ENCODE measurements around the gene KRTAP6-1. TPM values are rescaled to one million over a fixed set of nuclear protein-coding genes. Genes with fewer than 3 reads are reported as not detected.

KRTAP6-1 gene
- total RNA-seq, 1 experiment from 2014 or later, result not detected

GRCh38 chr21:30605968-30606367, 7.8 kb downstream of the KRTAP6-1 start:
- Histone ChIP-seq H3K9ac (ENCODE audit: low read length) (no peak overlapping the region), H3K27me3 (ENCODE audit: low read length) (no peaks in the 10 kb centered on the region), H3K9me3 (ENCODE audit: low read length) (no peaks in the 10 kb centered on the region), H3K36me3 (ENCODE audit: low read depth, low read length) (no peaks in the 10 kb centered on the region), H4K20me1 (ENCODE audit: low read length) (no peaks in the 10 kb centered on the region), H3K9me2 (replicated peaks; ENCODE audit: low read length) (no peaks in the 10 kb centered on the region), H3K4me3 (ENCODE audit: low read length) (no peak overlapping the region), H3K27ac (ENCODE audit: low read length) (no peak overlapping the region), H3K4me2 (ENCODE audit: low read length) (no peak overlapping the region), H3K79me2 (ENCODE audit: low read length) (no peaks in the 10 kb centered on the region), H2AFZ (ENCODE audit: low read length) (no peak overlapping the region), H3K4me1 (ENCODE audit: insufficient read depth, low read length) (no peaks in the 10 kb centered on the region), H3F3A (ENCODE audit: low read length, unreplicated experiment) (no peaks in the 10 kb centered on the region)
- intact Hi-C loops (cut with micrococcal nuclease), result no loop called here
- POLR2A ChIA-PET (ENCODE audit: unreplicated experiment), result no interaction called here
- ATAC-seq (peak; percentile 31; the same call in 1 of the 2 replicates), DNase-seq (peak; percentile 53)
- TF ChIP-seq EZH2phosphoT487 (IDR thresholded peaks at IDR 0.05; ENCODE audit: borderline replicate concordance, low read length) (no peak), CTCF (conservative IDR thresholded peaks at IDR 0.05; ENCODE audit: low read depth, low read length) (peak; percentile 42; the same call in 1 of the 2 replicates), EZH2 (IDR thresholded peaks at IDR 0.05; ENCODE audit: low read length, unreplicated experiment) (no peak)
- CTCF ChIA-PET, result no interaction called here
- no TSS peak for BruUV-seq (replicated peaks)

- no peaks in the 10 kb centered on the region for H3K27me3 ChIP-seq (ENCODE audit: low read length)
- no peaks in the 10 kb centered on the region for H3K9me3 ChIP-seq (ENCODE audit: low read length)
- CTCF ChIA-PET, result no interaction called here
- H3K4me1 ChIP-seq (ENCODE audit: insufficient read depth, low read length), result no peaks in the 10 kb centered on the region
- H3K4me2 ChIP-seq (ENCODE audit: low read length), result no peak within 1 kb of the TSS
- no peak within 1 kb of the TSS for H3K9ac ChIP-seq (ENCODE audit: low read length)
- H3K36me3 ChIP-seq (ENCODE audit: low read depth, low read length), result no peaks in the 10 kb centered on the region
- BruUV-seq (replicated peaks), result no TSS peak
- H3K4me3 ChIP-seq (ENCODE audit: low read length), result no peak within 1 kb of the TSS
- H3K27ac ChIP-seq (ENCODE audit: low read length), result no peak within 1 kb of the TSS
- ATAC-seq (no peak), DNase-seq (no peak)
- TF ChIP-seq CTCF (conservative IDR thresholded peaks at IDR 0.05; ENCODE audit: low read depth, low read length), result no peak
- no peaks in the 10 kb centered on the region for H4K20me1 ChIP-seq (ENCODE audit: low read length)
- no peaks in the 10 kb centered on the region for H3K79me2 ChIP-seq (ENCODE audit: low read length)
- no peaks in the 10 kb centered on the region for H3K9me2 ChIP-seq (replicated peaks; ENCODE audit: low read length)
- POLR2A ChIA-PET (ENCODE audit: unreplicated experiment), result no interaction called here
- H2AFZ ChIP-seq (ENCODE audit: low read length), result no peak within 1 kb of the TSS
- intact Hi-C loops (cut with micrococcal nuclease), result no loop called here
- H3F3A ChIP-seq (ENCODE audit: low read length, unreplicated experiment), result no peaks in the 10 kb centered on the region
Observed at GRCh38 chr21:30600787-30601186, 12.9 kb downstream of the KRTAP6-1 start, which contains the start of gene KRTAP22-1. TSS of gene KRTAP22-1 (plus strand) at chr21:30601087.

- Histone ChIP-seq H3K27me3 (ENCODE audit: low read length) (no peaks in the 10 kb centered on the region), H3K9me2 (replicated peaks; ENCODE audit: low read length) (no peaks in the 10 kb centered on the region), H3K9me3 (ENCODE audit: low read length) (no peaks in the 10 kb centered on the region), H3K4me1 (ENCODE audit: insufficient read depth, low read length) (no peaks in the 10 kb centered on the region), H3K4me2 (ENCODE audit: low read length) (no peak within 1 kb of the TSS), H2AFZ (ENCODE audit: low read length) (no peak within 1 kb of the TSS), H3K36me3 (ENCODE audit: low read depth, low read length) (no peaks in the 10 kb centered on the region), H3K4me3 (ENCODE audit: low read length) (no peak within 1 kb of the TSS), H3F3A (ENCODE audit: low read length, unreplicated experiment) (no peaks in the 10 kb centered on the region), H4K20me1 (ENCODE audit: low read length) (no peaks in the 10 kb centered on the region), H3K27ac (ENCODE audit: low read length) (no peak within 1 kb of the TSS), H3K79me2 (ENCODE audit: low read length) (no peaks in the 10 kb centered on the region), H3K9ac (ENCODE audit: low read length) (no peak within 1 kb of the TSS)
- TF ChIP-seq EZH2phosphoT487 (IDR thresholded peaks at IDR 0.05; ENCODE audit: borderline replicate concordance, low read length), result no peak
- no peak for TF ChIP-seq EZH2 (IDR thresholded peaks at IDR 0.05; ENCODE audit: low read length, unreplicated experiment)
- no peak for TF ChIP-seq CTCF (conservative IDR thresholded peaks at IDR 0.05; ENCODE audit: low read depth, low read length)
- BruUV-seq (replicated peaks), result no TSS peak
- ChIA-PET CTCF (no interaction called here), POLR2A (ENCODE audit: unreplicated experiment) (no interaction called here)
- intact Hi-C loops (cut with micrococcal nuclease), result no loop called here
- DNase-seq (no peak), ATAC-seq (no peak)
Observed at GRCh38 chr21:30598802-30599201, 14.9 kb downstream of the KRTAP6-1 start, which contains the start of gene KRTAP6-2. TSS of gene KRTAP6-2 (minus strand) at chr21:30598902. CDS start at chr21:30598874, 28 bp downstream.

Measured in PC-3 (cell line).